A673 (cell line): Measurements from ENCODE around the gene SORCS3.

Experiments used
- EZH2 ChIP-seq: fragments of 200-600 bp; sonication (generic); IDR thresholded peaks from 2 replicates; pipeline ENCODE4 v1.6.1; 2017; ENCODE audit warnings: borderline replicate concordance, low read depth, mild to moderate bottlenecking, mixed read lengths, antibody characterized with exemption, low read length; ENCODE audit not compliant: poor library complexity, severe bottlenecking
- TF ChIP-seq, protein P1 (sequence below): fragments of 300-800, 200-600 bp; sonication (generic); conservative IDR thresholded peaks from 2 replicates; pipeline ENCODE4 v1.5.1; 2017; ENCODE audit warnings: low read depth, mild to moderate bottlenecking, antibody characterized with exemption, low read length, moderate library complexity, mixed read lengths

GRCh38 chr10:105159268-105159667, 518.2 kb downstream of the SORCS3 start:
- TF ChIP-seq, protein P1, sequence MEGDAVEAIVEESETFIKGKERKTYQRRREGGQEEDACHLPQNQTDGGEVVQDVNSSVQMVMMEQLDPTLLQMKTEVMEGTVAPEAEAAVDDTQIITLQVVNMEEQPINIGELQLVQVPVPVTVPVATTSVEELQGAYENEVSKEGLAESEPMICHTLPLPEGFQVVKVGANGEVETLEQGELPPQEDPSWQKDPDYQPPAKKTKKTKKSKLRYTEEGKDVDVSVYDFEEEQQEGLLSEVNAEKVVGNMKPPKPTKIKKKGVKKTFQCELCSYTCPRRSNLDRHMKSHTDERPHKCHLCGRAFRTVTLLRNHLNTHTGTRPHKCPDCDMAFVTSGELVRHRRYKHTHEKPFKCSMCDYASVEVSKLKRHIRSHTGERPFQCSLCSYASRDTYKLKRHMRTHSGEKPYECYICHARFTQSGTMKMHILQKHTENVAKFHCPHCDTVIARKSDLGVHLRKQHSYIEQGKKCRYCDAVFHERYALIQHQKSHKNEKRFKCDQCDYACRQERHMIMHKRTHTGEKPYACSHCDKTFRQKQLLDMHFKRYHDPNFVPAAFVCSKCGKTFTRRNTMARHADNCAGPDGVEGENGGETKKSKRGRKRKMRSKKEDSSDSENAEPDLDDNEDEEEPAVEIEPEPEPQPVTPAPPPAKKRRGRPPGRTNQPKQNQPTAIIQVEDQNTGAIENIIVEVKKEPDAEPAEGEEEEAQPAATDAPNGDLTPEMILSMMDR: no peak
- no peak for TF ChIP-seq EZH2
